ENCODE measurements around the gene TMEM183A. TPM values are rescaled to one million over a fixed set of nuclear protein-coding genes. Genes with fewer than 3 reads are reported as not detected.

The TMEM183A gene
- total and polyA plus RNA-seq, 9 of the 15 experiments (the other 6 are each of a cell fraction or from before 2014, with no cell fraction given): 23.4 to 190 (median 124) TPM

GRCh38 chr1:203050826-203051225 is 43.7 kb downstream of the TMEM183A start (continued):
- no peak for TF ChIP-seq TSC22D4 (tag; IDR thresholded peaks at IDR 0.05)

- Histone ChIP-seq H3K4me2 (ENCODE audit: insufficient read depth, low read length) (no peak overlapping the region), H3K27ac (ENCODE audit: extremely low read depth, low read depth, low read length) (no peak overlapping the region), H3K9ac (ENCODE audit: insufficient read depth in 1 of 2, low read depth in 2 of 2, low read length in 2 of 2) (0 out of 4 replicates have a peak overlapping the region, but pooled peaks of 1 of the 2 experiments have one; percentile 14), H3K4me1 (replicated peaks in 1 of 2; ENCODE audit: control insufficient read depth in 2 of 2, insufficient read depth in 2 of 2, low read length in 2 of 2) (peaks cover 0 to 22% of the 10 kb centered on the region in 2 experiments; a peak in 2 of 5 replicates), H3K9me3 (replicated peaks; ENCODE audit: control insufficient read depth, insufficient read depth, low read depth, low read length) (no peaks in the 10 kb centered on the region), H3K4me3 (no peak overlapping the region), H4K20me1 (replicated peaks; ENCODE audit: control insufficient read depth, insufficient read depth, low read length) (peaks cover 22% of the 10 kb centered on the region), H3K9me1 (ENCODE audit: control insufficient read depth, insufficient read depth, low read length) (peaks cover 2% of the 10 kb centered on the region), H3K27me3 (ENCODE audit: control insufficient read depth in 2 of 2, insufficient read depth in 2 of 2, low read length in 2 of 2) (peaks cover 78 to 96% of the 10 kb centered on the region in 2 experiments), H2AFZ (ENCODE audit: low read depth, low read length) (no peak overlapping the region), H3K36me3 (ENCODE audit: control insufficient read depth, insufficient read depth, low read length) (no peaks in the 10 kb centered on the region), H3K79me2 (ENCODE audit: control insufficient read depth, insufficient read depth, low read length) (no peaks in the 10 kb centered on the region)
- FAIRE-seq: no peak
- POLR2A ChIA-PET: interaction anchor here (0.7 to 2.3 kb wide), 4 partner anchors 9 to 534 kb away, joined by 3 to 10 read pairs (median 4); no protein-coding TSS in a partner anchor
- ATAC-seq: no peak
- in situ Hi-C loops (cut with MboI) (no loop called here), intact Hi-C loops (cut with micrococcal nuclease) (no loop called here)
- CTCF ChIA-PET (ENCODE audit: low intra/inter-chr PET ratio): no interaction called here
- WGBS (ENCODE audit: insufficient coverage, low coverage, missing lambda C conversion rate): 4% methylated on average over 20 of the region's 20 CpGs
- no TSS peak for BruUV-seq (replicated peaks)
- DNase-seq (ENCODE audit: extremely low read depth in 1 of 4, low spot score in 3 of 4): no peak
- TF ChIP-seq PURB (CRISPR knock-in tag; IDR thresholded peaks at IDR 0.05; ENCODE audit: low read depth) (no peak), TFE3 (CRISPR knock-in tag; IDR thresholded peaks at IDR 0.05) (no peak), POLR2H (tag; IDR thresholded peaks at IDR 0.05; ENCODE audit: low read depth) (no peak), SMARCC2 (IDR thresholded peaks at IDR 0.05; ENCODE audit: low read depth) (no peak), TFAP4 (CRISPR knock-in tag; IDR thresholded peaks at IDR 0.05; ENCODE audit: borderline replicate concordance) (peak; percentile 40; the same call in 1 of the 2 replicates), CBFA2T2 (conservative IDR thresholded peaks at IDR 0.05) (0 out of 2 replicates have a peak, but pooled peaks have one; percentile 5), POLR2G (IDR thresholded peaks at IDR 0.05; ENCODE audit: low read depth, low read length) (peak; percentile 25; the same call in 1 of the 2 replicates), ARID2 (IDR thresholded peaks at IDR 0.05) (no peak), MAX (CRISPR knock-in tag; IDR thresholded peaks at IDR 0.05) (0 out of 2 replicates have a peak, but pooled peaks have one; percentile 17), NFIC (IDR thresholded peaks at IDR 0.05) (peak; percentile 90), ZNF263 (CRISPR knock-in tag; IDR thresholded peaks at IDR 0.05; ENCODE audit: borderline replicate concordance) (no peak), CTCF (IDR thresholded peaks at IDR 0.05 in 2 of 3, conservative IDR thresholded peaks at IDR 0.05 in 1 of 3; ENCODE audit: insufficient read depth in 2 of 3, low read depth in 1 of 3, low read length in 3 of 3) (no peak), U2AF1 (optimal IDR thresholded peaks at IDR 0.05; ENCODE audit: low read depth, low read length) (no peak)
These were observed 44.7 kb downstream of the TMEM183A start for GRCh38 chr1:203051841-203052324.
